GM21381 (cell line): ENCODE data around the gene POLR2F.

Experiments used
- ATAC-seq: cut with Tn5 transposase; IDR thresholded peaks from one replicate; pipeline ENCODE4 v1.9.1; 2021; ENCODE audit warnings: mild to moderate bottlenecking, moderate library complexity; ENCODE audit not compliant: unreplicated experiment

Gene POLR2F

DNA sequence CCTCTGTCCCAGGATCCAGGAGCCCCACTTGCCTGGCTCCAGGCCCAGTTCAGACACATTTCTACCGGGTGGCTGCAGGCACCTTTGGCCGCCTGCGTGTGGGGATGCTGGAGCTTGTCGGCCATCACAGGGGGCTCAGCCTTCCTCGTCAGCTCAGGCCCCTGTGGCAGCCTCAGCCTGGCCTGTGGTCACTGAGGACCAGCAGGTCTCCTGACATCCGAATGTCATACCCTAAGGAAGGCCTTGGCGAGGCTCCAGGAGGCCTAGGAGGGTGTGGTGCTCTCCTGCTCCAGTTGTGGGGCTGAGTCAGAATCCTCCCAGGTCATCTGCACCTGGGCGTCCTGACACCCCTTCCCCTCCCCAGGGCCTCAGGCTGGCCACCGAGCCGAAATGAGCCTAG is 45.7 kb downstream of the POLR2F start:
- ATAC-seq = no peak

GRCh38 chr22:37999640-38000272 is 46.3 kb downstream of the POLR2F start:
- no peak for ATAC-seq

GRCh38 chr22:38005943-38006342 is 52.4 kb downstream of the POLR2F start:
- no peak for ATAC-seq

DNA sequence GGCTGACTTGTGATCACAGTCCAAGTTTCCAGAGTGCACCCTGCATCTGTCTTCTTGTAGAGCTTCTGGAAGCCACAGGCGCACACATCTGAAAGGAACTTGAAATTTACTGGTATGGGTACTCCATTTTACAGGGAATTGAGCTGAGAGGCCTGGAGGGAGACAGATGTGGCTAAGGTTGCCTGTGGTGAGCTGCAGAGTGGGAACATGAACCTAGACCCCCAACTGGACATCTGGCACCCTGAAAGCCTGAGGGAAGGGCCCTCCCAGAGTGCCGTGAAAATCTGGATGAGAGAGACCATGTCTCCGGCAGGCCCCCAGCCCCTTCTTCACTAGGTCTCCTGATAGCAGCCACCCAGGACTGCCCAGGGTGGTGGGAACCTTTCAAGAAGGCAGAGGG is 53.4 kb downstream of the POLR2F start:
- ATAC-seq = no peak

DNA sequence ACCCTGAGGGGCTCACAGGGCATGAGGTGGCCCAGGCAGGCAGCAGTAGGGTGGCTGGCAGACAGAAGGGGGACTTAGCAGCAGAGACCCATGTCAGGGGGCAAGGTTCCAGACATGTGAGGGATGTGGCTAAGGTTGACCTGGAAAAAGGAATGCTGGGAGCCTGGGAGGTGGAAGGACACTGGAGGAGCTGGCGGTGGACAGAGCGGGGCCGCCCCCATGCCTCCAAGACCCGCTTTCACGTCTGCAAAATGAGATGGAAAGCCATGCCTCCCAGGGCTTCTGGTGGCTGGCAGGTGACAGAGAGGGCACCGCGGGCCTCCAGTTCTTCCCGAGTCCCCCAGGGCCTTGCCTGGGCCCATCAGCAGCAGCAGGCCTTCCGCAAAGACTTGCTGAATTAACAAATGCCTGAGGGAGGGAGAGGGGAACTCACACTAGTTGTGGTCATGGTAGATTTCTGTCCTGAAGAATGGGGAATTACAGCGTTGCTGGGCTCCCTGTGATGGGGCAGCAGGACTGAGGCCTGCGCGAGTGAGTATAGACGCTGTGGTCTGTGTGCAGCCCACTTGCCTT is 53.9 kb downstream of the POLR2F start:
- no peak for ATAC-seq

DNA sequence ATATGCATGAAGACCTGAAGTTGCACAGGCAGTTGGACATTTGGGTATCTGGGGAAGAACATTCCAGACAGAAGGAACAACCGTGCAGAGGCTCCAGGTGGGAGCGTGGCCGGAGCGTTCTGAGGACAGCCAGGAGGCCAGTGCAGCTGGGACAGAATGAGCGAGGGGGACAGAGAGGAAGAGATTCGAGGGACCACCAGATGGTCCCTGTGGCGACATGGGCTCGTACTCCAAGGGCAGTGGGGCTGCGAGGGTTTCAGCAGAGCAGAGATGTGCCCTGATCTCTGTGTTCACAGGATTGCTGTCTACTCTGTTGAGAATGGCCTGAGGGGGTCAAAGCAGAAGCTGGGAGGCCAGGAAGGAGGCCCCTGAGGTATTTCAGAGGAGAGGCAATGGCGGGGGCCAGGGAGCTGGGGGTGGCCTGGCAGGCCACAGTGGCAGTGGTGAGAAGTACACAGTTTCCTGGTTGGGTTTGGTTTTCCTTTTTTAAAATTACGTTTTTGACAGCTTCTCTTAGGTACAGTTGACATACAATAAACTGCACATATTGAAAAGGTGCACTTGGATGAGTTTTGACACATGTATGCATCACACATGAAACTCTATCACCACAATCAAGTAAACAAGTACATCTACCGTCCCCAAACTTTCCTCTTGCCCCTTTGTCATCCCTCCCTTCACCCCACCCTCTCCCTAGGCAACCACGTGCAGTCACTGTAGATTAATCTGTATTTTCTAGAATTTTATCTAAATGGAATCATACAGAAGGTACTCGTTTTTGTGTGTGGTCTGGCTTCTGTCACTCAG is 55.7 kb downstream of the POLR2F start:
- ATAC-seq = no peak

GRCh38 chr22:38012604-38013072 is 59.1 kb downstream of the POLR2F start:
- no peak for ATAC-seq

- ATAC-seq = no peak
Measured at GRCh38 chr22:38014083-38014482, 60.6 kb downstream of the POLR2F start.

- no peak for ATAC-seq
Measured at GRCh38 chr22:38016182-38017151, 63.0 kb downstream of the POLR2F start.

GRCh38 chr22:38017272-38017920 is 63.9 kb downstream of the POLR2F start:
- ATAC-seq = no peak

- ATAC-seq = no peak
Measured at GRCh38 chr22:38017939-38018885, 64.7 kb downstream of the POLR2F start.
